Suprapubic skin (tissue), 3 donors: Measurements from ENCODE around the gene CDK11A.

Source experiments
- CTCF ChIP-seq, 2 donors: fragments of 200-600 bp in 1 of 2; fragments of 450-650 bp in 1 of 2; sonication (generic) in 1 of 2; IDR thresholded peaks; one replicate each; pipeline ENCODE4 v1.5.1; 2016 to 2019; ENCODE audit warnings: antibody characterized with exemption in 2 of 2, mild to moderate bottlenecking in 1 of 2, moderate library complexity in 1 of 2
- POLR2AphosphoS5 ChIP-seq, 3 donors: sonication (generic); formaldehyde crosslinking; IDR thresholded peaks; one replicate each; pipeline ENCODE4 v1.6.1; 2017; ENCODE audit warnings: antibody characterized with exemption in 3 of 3

- TF ChIP-seq POLR2AphosphoS5 (IDR thresholded peaks at IDR 0.05) = no peak
- TF ChIP-seq CTCF (IDR thresholded peaks at IDR 0.05) = no peak
Observed at GRCh38 chr1:1755852-1756251, 31.7 kb upstream of the CDK11A start.
